HG02970 (cell line): ENCODE measurements around the gene DYNC1I1.
"Not testable (repeated sequence)": the region's sequence is repeated elsewhere in the genome, so short reads cannot be mapped to it uniquely, and the experiment has no call there.

Experiments used
- ATAC-seq: cut with Tn5 transposase; IDR thresholded peaks from one replicate; pipeline ENCODE4 v1.9.1; 2021; ENCODE audit warnings: mild to moderate bottlenecking, moderate library complexity, moderate number of reproducible peaks; ENCODE audit not compliant: unreplicated experiment, low FRiP score

Gene DYNC1I1

DNA sequence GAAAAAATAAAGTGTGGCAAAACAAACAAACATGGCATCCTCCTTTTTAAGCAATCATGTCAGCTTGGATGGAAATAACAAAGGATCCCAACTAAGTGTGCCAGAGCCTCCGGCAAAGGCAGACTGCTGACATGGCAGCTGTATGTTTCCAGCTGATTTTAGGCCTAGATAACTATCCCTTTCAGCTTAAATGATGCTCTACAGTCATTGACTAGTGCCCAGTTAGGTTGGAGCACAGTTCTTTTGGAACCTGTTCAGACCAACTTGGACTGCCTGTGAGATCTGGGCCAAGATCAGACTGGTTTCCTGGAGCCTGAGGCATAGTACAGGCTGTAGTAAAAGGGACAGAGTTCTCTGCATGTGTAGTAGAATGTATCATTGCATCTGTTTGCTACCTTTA, 128.7 kb downstream of the DYNC1I1 start:
- no peak for ATAC-seq

GRCh38 chr7:95904099-95904498, 131.7 kb downstream of the DYNC1I1 start:
- ATAC-seq, result no peak

DNA sequence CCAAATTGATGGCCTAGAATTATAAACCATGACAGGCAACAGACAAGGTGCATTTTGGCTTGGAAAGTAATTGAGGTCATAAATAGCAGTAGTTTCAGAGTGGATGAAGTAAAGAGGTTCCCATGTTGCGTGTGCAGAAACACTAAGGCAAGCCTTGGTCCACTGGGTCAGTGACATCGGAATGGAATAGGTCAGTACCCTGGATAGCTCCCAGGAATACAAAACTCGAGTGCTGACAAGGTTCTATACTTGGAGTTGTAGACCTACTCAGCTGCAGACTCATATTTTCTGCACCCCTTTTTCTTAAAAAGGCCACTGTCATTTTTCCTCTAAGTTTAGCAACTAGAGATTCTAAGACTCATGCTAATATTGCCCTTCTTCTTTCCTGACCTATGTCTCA, 132.8 kb downstream of the DYNC1I1 start:
- no peak for ATAC-seq

DNA sequence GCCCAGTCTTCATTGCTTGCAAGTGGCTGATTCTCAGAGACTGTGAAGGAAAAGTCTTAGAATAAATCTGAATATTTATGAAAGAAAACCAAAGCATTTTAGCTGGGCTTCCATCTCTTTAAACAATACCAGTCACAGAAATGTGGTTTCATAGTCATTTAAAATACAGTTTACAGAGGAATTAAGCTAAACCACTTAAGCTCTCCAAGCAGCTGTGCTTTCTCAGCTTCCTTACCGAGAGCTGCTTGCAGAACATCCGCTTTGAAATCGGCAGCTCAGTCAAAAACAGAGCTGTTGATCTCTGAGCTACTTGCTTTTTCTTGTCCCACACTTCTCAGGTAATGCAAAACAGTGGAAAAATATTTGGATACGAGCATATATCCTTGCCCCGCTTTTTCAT, 134.5 kb downstream of the DYNC1I1 start:
- no peak for ATAC-seq

DNA sequence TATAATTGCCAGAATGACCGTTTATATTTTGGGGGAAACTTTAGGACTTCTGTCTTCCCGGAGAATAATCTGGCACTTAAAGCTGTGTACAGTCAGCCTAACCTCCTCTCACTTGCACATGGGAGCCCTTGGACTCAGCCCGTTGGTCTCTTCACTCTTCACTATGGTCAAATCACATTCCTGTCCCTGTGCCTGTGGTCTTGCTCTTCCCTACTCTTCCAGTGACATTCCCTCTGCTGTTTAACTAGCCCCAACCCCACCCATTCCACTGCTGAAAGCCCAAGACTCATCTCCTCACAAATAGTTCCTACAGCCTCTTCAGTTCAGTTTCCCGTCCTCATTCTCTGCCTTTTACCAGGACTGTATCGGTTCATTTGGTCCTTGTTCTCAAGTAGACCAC, 135.0 kb downstream of the DYNC1I1 start:
- no peak for ATAC-seq

DNA sequence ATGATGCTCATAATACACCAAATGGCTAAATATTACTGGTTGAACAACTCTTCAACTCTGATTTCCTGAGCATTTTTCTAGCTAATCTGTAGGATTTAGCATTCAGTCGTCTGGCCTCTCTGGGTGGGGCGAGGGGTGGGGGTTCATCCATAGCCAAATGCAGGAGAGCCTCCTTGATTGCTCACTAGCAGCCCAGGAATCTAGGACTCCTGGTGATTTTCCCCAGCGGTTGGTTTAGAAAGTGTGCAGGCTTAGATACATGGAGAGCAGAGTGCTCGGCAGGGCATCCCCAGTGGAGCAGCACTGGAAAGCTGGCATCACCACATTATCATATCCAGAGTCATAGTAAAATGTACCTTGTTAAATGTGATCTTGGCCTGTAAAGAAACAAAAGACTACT, 136.1 kb downstream of the DYNC1I1 start:
- no peak for ATAC-seq

GRCh38 chr7:95910341-95910740, 138.0 kb downstream of the DYNC1I1 start:
- no peak for ATAC-seq

DNA sequence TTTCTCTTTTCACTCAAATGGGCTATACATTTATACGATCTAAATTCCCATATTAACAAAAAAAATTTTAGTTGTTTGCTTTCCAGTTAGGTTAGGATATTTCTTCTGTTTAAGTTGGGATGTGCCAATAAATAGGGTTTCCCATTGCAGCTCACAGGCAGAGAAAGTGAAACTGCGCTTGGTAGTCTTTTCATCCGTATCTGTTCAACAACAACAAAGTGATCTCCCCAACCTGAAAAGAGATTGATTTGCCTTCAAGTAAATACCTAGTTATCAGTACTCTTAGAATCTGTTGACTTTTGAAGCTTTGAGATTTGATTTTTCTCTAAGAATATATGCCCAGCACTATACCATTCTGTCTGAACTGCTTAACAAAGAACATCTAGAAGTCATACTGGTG, 143.4 kb downstream of the DYNC1I1 start:
- no peak for ATAC-seq

DNA sequence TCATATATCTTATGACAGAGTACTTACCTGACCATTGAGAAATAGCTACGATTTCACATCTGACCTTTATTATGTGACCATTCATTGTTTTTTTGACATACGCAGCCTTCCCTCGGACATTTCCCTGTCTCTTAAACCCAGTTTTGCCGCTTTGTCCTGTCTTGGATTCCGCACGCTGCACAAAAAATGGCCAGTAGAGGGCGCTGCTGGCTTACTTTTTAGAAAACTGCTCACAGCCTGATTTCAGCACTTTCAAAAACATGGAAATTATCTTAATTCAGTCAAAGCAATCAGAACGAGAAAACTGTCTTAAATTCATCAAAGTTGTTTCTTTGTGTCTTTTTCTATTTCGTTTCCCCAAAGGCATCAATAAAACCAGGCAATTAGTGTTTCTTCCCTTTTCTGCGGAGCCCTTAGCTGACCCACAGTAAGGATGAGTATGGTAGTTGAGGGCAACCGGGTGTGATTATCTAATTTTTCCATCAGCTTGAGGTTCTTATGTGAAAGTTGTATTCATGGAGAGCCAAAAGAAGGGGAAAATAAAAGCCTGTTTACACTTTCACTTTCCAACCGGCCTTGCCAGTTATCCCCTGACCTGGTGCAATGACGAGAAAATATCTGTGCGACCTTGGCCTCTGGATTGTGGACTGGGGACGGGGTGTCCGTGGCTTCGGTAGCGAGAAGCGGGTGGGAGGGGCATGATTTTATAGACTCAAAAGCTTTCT, 144.4 kb downstream of the DYNC1I1 start:
- no peak for ATAC-seq

GRCh38 chr7:95917634-95918033, 145.3 kb downstream of the DYNC1I1 start:
- ATAC-seq, result no peak

DNA sequence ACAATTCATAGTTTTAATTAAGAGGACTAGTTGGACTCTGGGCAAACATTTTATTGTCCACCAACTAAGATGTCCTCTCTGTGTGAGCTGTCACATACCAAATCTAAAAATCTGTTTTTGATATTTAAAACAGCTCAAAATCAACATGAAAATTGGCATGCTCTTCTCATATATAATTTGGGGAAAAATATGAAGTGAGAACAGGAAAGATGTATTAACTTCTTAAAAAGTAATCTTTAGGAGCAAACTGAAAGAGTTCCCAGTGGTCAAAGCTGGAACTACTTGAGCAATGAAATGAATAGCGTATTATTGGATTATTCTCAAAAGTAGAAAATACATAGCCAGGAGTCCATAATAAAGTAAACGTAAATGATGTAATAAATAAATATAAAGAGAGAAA, 147.2 kb downstream of the DYNC1I1 start:
- ATAC-seq, result no peak

- ATAC-seq, result no peak
Measured at GRCh38 chr7:95921543-95921942, 149.2 kb downstream of the DYNC1I1 start.

DNA sequence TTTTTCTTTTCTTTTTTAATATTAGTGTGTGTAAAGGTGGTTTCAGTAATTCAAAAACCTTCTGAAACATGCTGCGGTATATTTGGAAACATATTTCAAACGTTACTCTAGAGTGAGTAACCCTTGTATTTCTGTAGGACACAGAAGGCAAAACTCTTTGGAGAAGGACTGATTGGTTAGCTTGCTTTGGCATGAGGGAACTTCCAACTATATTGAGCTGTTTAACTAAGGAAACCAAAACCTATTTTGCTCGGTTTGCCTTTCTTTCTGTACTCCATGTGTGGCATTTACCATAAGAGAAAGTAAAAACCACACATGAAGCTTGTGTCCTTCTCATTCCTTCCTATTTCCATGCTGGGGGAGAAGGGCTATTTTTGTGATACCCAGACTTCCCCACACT, 149.8 kb downstream of the DYNC1I1 start:
- no peak for ATAC-seq

DNA sequence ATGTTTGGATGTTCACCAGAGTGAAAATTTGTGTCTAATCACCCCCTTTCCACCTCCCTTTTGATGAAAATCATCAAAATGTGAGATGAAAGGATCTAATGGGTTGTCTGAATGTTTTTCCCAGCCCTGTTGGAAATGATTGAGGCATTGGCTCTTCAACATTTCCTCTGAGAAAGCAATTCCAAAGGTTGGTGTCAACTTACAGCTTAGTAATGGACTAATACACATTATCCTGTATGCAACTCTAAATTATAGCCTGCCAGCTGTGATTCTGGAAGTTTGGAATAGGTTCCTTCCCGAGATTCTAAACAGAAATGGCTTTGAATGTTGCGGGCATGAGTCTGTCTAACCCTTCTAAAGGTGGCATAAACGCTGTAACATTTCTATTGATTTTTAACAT, 152.9 kb downstream of the DYNC1I1 start:
- no peak for ATAC-seq

- no peak for ATAC-seq
Measured at GRCh38 chr7:95925971-95926370, 153.6 kb downstream of the DYNC1I1 start.

DNA sequence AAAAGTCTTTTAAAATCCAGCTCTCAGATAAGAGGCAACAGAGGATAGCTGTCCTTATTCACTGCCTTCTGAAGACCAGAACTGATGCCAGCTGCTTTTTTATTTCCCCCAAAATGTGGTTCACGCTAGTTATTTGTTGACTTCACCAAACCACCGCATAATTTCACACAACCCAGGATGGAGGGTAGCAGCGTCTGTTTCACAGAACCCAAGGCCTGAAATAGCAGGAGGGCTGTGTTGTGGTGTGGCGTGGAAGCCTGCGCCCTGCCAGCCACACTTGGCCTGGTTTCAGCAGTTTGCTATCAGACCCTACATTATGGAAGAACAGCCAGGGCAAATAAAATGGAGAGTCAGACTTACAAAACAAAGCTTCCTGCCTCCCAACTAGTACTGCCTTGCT, 155.4 kb downstream of the DYNC1I1 start:
- ATAC-seq, result no peak

GRCh38 chr7:95929710-95930280, 157.4 kb downstream of the DYNC1I1 start:
- ATAC-seq, result no peak

GRCh38 chr7:95931460-95932232, 159.3 kb downstream of the DYNC1I1 start:
- no peak for ATAC-seq

- no peak for ATAC-seq
Measured at GRCh38 chr7:95933618-95934017, 161.3 kb downstream of the DYNC1I1 start.

GRCh38 chr7:95944867-95945266, 172.5 kb downstream of the DYNC1I1 start:
- not testable (repeated sequence) for ATAC-seq

DNA sequence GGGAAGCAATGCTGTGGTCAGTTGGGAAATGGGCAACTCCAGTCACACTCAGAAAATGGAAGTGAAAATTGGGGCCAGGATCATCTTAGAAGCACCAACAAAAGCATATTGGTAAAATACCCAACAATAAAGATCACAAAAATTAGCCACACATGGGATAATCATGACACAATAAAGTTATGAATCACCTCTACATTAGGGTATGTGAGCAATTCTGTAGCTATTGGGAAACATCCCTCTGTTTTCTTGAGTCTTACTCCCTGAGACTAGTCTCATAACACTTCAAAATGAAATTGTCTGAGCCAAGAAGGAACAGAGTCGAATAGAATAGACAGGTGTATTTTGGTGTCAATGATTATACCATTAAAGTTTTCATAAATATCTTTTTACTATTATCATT, 178.3 kb downstream of the DYNC1I1 start:
- no peak for ATAC-seq

- ATAC-seq, result no peak
Measured at GRCh38 chr7:95951531-95951930, 179.2 kb downstream of the DYNC1I1 start.
